ENCODE results near the gene KCNK16.

GRCh38 chr6:39370390-39370789 lies 47.9 kb upstream of the KCNK16 start:
- TF ChIP-seq TOX (CRISPR knock-in tag; IDR thresholded peaks at IDR 0.05; ENCODE audit: borderline replicate concordance) (no peak), RARB (CRISPR knock-in tag; IDR thresholded peaks at IDR 0.05) (no peak), BACH2 (CRISPR knock-in tag; IDR thresholded peaks at IDR 0.05; ENCODE audit: borderline replicate concordance) (no peak), ARNTL (CRISPR knock-in tag; IDR thresholded peaks at IDR 0.05; ENCODE audit: borderline replicate concordance, low read depth) (no peak), PATZ1 (CRISPR knock-in tag; IDR thresholded peaks at IDR 0.05; ENCODE audit: borderline replicate concordance) (no peak), TSHZ2 (CRISPR knock-in tag; IDR thresholded peaks at IDR 0.05) (no peak), CREB5 (CRISPR knock-in tag; IDR thresholded peaks at IDR 0.05; ENCODE audit: low read depth) (no peak), SNAI2 (CRISPR knock-in tag; IDR thresholded peaks at IDR 0.05) (no peak), CSDC2 (CRISPR knock-in tag; IDR thresholded peaks at IDR 0.05) (no peak), ESRRG (CRISPR knock-in tag; IDR thresholded peaks at IDR 0.05) (no peak), POU6F1 (CRISPR knock-in tag; IDR thresholded peaks at IDR 0.05; ENCODE audit: borderline replicate concordance, low read depth) (no peak)

All from SK-N-SH treated with all-trans-retinoic acid at 6 μM for 48 hours (cell line).